Measurements from ENCODE around the gene DDRGK1. TPM values are rescaled to one million over a fixed set of nuclear protein-coding genes. Genes with fewer than 3 reads are reported as not detected.
A peak's percentile ranks its signal among the peaks of the same experiment; 100 is the strongest.
"Not testable (repeated sequence)": the region's sequence is repeated elsewhere in the genome, so short reads cannot be mapped to it uniquely, and the experiment has no call there.

Gene DDRGK1
- total RNA-seq, 4 donors from 2014 or later, result 76.7 to 117 (median 89.9) TPM

- no peak for TF ChIP-seq CTCF (IDR thresholded peaks at IDR 0.05)
- no peak for TF ChIP-seq EP300 (IDR thresholded peaks at IDR 0.05)
- no peak for TF ChIP-seq POLR2A (IDR thresholded peaks at IDR 0.05)
- WGBS, 2 donors, result 2 to 4% methylated on average over 10 of the region's 10 CpGs
- DNase-seq (ENCODE audit: low spot score in 2 of 2), result no peak
- no peaks in the 10 kb centered on the region for H3K9me3 ChIP-seq
- H3K36me3 ChIP-seq, result peaks cover 0 to 19% (median 4%) of the 10 kb centered on the region in 3 donors
- peak overlapping the region; percentile 3 to 90 (median 85) for H3K27ac ChIP-seq
- H3K4me3 ChIP-seq, result peak overlapping the region; percentile 67 to 89 (median 85)
- peaks cover 0 to 47% (median 25%) of the 10 kb centered on the region in 4 donors for H3K4me1 ChIP-seq
- H3K27me3 ChIP-seq, result no peaks in the 10 kb centered on the region
Measured at GRCh38 chr20:3158968-3159431, 45.5 kb downstream of the DDRGK1 start.

DNA sequence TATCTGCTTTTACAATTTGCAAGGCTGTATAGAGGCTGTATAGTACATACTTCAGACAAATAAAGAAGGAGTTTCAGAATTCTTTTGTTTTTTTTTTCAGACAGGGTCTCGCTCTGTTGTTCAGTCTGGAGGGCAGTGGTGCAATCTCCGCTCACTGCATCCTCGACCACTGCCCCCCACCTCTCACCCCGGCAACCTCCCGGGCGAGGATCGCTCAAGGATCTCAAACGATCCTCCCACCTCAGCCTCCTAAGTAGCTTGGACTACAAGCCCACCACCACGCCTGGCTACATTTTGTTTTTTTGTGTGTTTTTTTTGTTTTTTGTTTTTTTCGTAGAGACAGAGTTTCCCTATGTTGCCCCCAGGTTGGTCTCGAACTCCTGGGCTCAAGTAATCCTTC is 46.7 kb downstream of the DDRGK1 start:
- H3K27ac ChIP-seq, result no peak overlapping the region
- peaks cover 0 to 56% (median 25%) of the 10 kb centered on the region in 4 donors for H3K4me1 ChIP-seq
- no peak for DNase-seq (ENCODE audit: low spot score in 2 of 2)
- H3K27me3 ChIP-seq, result no peaks in the 10 kb centered on the region
- no peak for TF ChIP-seq CTCF (IDR thresholded peaks at IDR 0.05)
- WGBS, 2 donors, result 67% methylated on average over 11 of the region's 11 CpGs
- H3K36me3 ChIP-seq, result peaks cover 0 to 16% (median 4%) of the 10 kb centered on the region in 3 donors
- no peaks in the 10 kb centered on the region for H3K9me3 ChIP-seq
- H3K4me3 ChIP-seq, result peak overlapping the region in 3 of 4 donors; percentile 2 to 83 (median 67)

- Histone ChIP-seq H3K4me1 (peaks cover 0 to 58% (median 25%) of the 10 kb centered on the region in 4 donors), H3K27me3 (no peaks in the 10 kb centered on the region), H3K9me3 (no peaks in the 10 kb centered on the region), H3K27ac (no peak overlapping the region), H3K4me3 (no peak overlapping the region), H3K36me3 (peaks cover 0 to 16% (median 4%) of the 10 kb centered on the region in 3 donors)
- TF ChIP-seq CTCF (IDR thresholded peaks at IDR 0.05) (no peak), POLR2A (IDR thresholded peaks at IDR 0.05) (no peak), EP300 (IDR thresholded peaks at IDR 0.05) (no peak)
- DNase-seq (ENCODE audit: low spot score in 2 of 2), result no peak
- 61 to 72% methylated on average over 8 of the region's 8 CpGs for WGBS, 2 donors
Measured at GRCh38 chr20:3156811-3157619, 47.5 kb downstream of the DDRGK1 start.

DNA sequence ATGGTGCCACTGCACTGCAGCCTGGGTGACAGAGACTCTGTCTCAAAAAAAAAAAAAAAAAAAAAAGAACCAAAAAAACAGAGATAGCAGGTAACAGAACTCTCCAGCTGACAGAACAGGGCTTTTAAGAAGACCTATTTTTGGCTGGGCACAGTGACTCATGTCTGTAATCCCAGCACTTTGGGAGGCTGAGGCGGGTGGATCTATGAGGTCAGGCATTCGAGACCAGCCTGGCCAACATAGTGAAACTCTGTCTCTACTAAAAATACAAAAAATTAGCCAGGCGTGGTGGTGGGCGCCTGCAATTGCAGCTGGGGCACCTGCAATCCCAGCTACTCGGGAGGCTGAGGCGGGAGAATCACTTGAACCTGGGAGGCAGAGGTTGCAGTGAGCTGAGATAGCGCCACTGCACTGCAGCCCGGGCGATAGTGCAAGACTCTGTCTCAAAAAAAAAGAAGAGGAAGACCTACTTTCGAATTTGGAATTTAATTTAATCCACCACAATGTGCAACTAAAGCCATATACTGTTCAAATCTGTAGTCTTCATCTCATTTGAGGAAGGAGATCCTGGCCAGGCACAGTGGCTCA is 52.3 kb downstream of the DDRGK1 start:
- 85 to 94% methylated on average over 10 of the region's 10 CpGs for WGBS, 2 donors
- peaks cover 0 to 58% (median 7%) of the 10 kb centered on the region in 4 donors for H3K4me1 ChIP-seq

DNA sequence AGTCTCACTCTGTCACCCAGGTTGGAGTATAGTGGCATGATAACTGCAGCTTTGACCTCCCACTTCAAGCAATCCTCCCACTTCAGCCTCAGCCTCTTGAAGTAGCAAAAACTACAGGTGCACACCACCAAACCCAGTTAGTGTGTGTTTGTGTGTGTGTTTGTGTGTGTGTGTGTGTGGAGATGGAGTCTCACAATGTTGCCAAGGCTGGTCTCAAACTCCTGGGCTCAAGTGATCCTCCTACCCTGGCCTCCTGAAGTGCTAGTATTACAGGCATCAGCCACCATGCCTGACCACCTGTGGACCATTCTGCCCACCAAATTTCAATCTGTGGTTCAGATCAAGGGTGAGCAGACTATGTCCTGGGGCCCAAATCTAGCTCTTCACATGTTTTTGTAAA is 53.6 kb downstream of the DDRGK1 start:
- H3K4me1 ChIP-seq, result peaks cover 0 to 54% (median 0%) of the 10 kb centered on the region in 4 donors
- no peaks in the 10 kb centered on the region for H3K27me3 ChIP-seq
- DNase-seq (ENCODE audit: low spot score in 2 of 2), result no peak
- no peak for TF ChIP-seq EP300 (IDR thresholded peaks at IDR 0.05)
- TF ChIP-seq POLR2A (IDR thresholded peaks at IDR 0.05), result no peak
- TF ChIP-seq CTCF (IDR thresholded peaks at IDR 0.05), result no peak
- peaks cover 0 to 59% (median 4%) of the 10 kb centered on the region in 3 donors for H3K36me3 ChIP-seq
- H3K27ac ChIP-seq, result no peak overlapping the region
- no peaks in the 10 kb centered on the region for H3K9me3 ChIP-seq
- H3K4me3 ChIP-seq, result no peak overlapping the region

More for the DNA sequence above, 52.3 kb downstream of the DDRGK1 start:
- H3K27ac ChIP-seq; H3K27me3 ChIP-seq; H3K9me3 ChIP-seq; H3K4me3 ChIP-seq; DNase-seq (ENCODE audit: low spot score in 2 of 2): not testable (repeated sequence)
- H3K36me3 ChIP-seq, result peaks cover 0 to 52% (median 4%) of the 10 kb centered on the region in 3 donors

Data from tibial nerve (tissue), 4 donors.